GM12878 (cell line): Measurements from ENCODE around the gene SLC35C1. TPM values are rescaled to one million over a fixed set of nuclear protein-coding genes. Genes with fewer than 3 reads are reported as not detected.

Source experiments
- ATF2 ChIP-seq: IDR thresholded peaks from 2 replicates; pipeline ENCODE4 v1.6.1; 2012; ENCODE audit warnings: low read length, inconsistent platforms
- BMI1 ChIP-seq: fragments of 450-650 bp; IDR thresholded peaks from 2 replicates; pipeline ENCODE4 v1.6.1; 2016; ENCODE audit warnings: mild to moderate bottlenecking, moderate library complexity, borderline replicate concordance
- E2F4 ChIP-seq: IDR thresholded peaks from 2 replicates; pipeline ENCODE4 v1.6.1; 2012; ENCODE audit warnings: low read depth, low read length, improper control_type of control experiment
- EP300 ChIP-seq, 2 experiments: fragments of 150-350 bp in 1 of 2; IDR thresholded peaks; 2 replicates each; pipeline ENCODE4 v1.6.1; 2011 to 2012; ENCODE audit warnings: low read depth in 2 of 2, low read length in 2 of 2, borderline replicate concordance in 1 of 2, improper control_type of control experiment in 1 of 2, inconsistent platforms in 1 of 2; ENCODE audit not compliant: control insufficient read depth in 1 of 2
- NBN ChIP-seq: fragments of 450-650 bp; IDR thresholded peaks from 2 replicates; pipeline ENCODE4 v1.6.1; 2016
- NFIC ChIP-seq: IDR thresholded peaks from 2 replicates; pipeline ENCODE4 v1.6.1; 2012; ENCODE audit warnings: low read depth, mild to moderate bottlenecking, inconsistent platforms, low read length, moderate library complexity
- TCF7 ChIP-seq: IDR thresholded peaks from 2 replicates; pipeline ENCODE4 v1.6.1; 2014; ENCODE audit warnings: antibody characterized with exemption, borderline replicate concordance
- ZBTB40 ChIP-seq: fragments of 450-650 bp; IDR thresholded peaks from 2 replicates; pipeline ENCODE4 v1.6.1; 2016; ENCODE audit warnings: mild to moderate bottlenecking, moderate library complexity, borderline replicate concordance
- ZNF217 ChIP-seq: fragments of 450-650 bp; IDR thresholded peaks from 2 replicates; pipeline ENCODE4 v1.6.1; 2017; ENCODE audit warnings: antibody characterized with exemption, mild to moderate bottlenecking
- polyA plus RNA-seq, 11 experiments: library from polyadenylated mRNA; depleted of rRNA in 4 of 11; unstranded in 6 of 11; stranded (reverse) in 5 of 11; fragments of >200 nt; fragmentation: Nextera tagmentation in 4 of 11; fragmentation: Illumina TruSeq in 1 of 11; extraction: Ambion mirVana in 4 of 11; extraction: Trizol in 1 of 11; gene quantifications; 1 replicate in 1 of 11; 2 replicates in 10 of 11; pipeline versions ENCODE4 v1.2.1 to v1.2.3, GENCODE V29; 2011 to 2016; ENCODE audit warnings: inconsistent platforms in 2 of 11, missing spikeins in 2 of 11, low read depth in 1 of 11
- total RNA-seq, 4 experiments: library from RNA; depleted of rRNA in 3 of 4; stranded (reverse); fragments of >200 nt in 3 of 4; fragmentation: Illumina TruSeq in 1 of 4; extraction: Trizol in 1 of 4; gene quantifications; 2 replicates each; pipeline versions ENCODE4 v1.2.1 to v1.2.3, GENCODE V29; 2013 to 2021

Gene SLC35C1
- total and polyA plus RNA-seq, 10 of the 15 experiments (the other 5 are each of a cell fraction or from before 2014, with no cell fraction given) = 0.55 to 9.7 (median 4.3) TPM

DNA sequence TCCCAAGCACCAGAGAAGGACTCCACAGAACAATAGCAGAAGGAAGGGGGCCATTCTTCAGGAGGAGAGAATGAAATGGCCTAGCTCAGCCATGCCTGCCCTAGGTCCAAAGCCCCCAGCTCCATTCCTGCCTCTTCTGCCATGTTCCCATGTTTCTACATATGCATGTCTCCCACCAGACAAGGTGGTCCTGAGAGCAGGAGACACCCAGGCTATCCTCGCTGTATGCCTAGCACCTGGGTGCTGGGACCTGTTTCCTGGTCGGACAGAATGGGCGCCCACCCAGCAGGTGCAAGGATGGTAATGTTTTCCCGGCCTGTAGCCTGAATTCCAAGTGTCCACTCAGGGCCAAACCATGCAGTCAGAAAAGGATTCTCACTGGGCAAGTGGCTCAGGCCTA is 30.2 kb upstream of the SLC35C1 start (continued):
- no peak for TF ChIP-seq ZBTB40
- TF ChIP-seq ATF2 = no peak
- no peak for TF ChIP-seq NFIC
- no peak for TF ChIP-seq EP300 (IDR thresholded peaks at IDR 0.05; ENCODE audit: borderline replicate concordance in 1 of 2, control insufficient read depth in 1 of 2, low read depth in 2 of 2, low read length in 2 of 2)
- no peak for TF ChIP-seq NBN
- TF ChIP-seq BMI1 = no peak
- no peak for TF ChIP-seq ZNF217
- no peak for TF ChIP-seq TCF7
- TF ChIP-seq E2F4 = no peak
